HG03135 (cell line): ENCODE measurements around the gene ADAM33.

ENCODE experiments used
- ATAC-seq: cut with Tn5 transposase; IDR thresholded peaks from one replicate; pipeline ENCODE4 v1.9.1; 2021; ENCODE audit warnings: mild to moderate bottlenecking, moderate library complexity; ENCODE audit not compliant: unreplicated experiment

The ADAM33 gene

DNA sequence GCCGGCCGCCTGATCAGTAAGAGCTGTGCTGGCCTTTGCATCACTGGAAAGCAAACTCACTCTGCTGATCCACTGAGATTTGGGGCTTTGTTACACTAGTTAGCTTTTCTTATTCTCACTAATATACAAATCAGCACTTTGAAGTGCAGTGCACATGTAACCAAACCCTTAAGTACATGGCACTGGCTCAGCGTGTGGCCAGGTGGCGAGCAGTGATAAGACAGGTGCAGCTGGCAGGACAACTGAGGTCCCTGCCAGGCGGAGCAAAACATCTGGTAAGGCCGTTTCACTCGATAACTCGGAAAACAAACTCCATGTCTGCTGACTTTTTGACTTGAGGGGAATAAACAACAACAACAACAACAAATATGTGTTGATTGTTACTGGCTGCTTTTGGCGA, 29.6 kb downstream of the ADAM33 start:
- ATAC-seq, result no peak

DNA sequence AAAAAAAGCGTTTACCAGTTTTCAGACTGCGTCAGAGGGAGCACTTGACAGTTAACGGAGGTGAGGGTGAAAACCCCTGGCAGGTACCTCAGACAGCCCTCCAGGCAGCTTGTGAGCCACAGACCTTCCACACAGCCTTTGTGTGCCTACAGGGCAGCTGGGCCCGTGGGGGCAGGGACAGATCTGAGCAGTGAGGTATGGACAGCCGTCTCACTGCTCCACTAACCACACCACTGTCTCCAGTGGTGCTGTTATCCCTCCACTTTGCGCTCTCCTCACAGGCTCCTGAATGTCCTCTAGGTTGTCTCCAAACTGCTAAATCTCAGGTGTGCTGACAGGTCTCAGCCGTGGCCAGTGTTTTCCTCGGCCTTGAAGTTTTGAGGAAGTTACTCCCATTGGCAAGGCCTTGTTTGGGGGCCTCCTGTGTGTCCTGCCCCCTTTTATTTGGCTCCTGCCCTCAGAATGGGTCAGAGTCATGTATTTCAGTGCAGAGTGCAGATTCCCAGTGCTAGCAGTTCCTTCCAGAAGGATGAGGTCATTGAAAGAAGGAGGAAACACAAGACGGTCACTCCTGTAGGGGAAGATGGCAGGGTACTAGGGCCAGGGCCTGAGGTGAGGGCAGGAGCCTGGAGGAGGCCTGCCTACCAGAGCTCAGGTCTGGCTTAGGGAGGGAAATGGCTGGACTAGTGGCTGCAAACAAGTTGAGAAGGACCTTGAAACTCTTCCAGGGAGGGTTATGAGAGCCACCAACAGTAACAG, 30.4 kb downstream of the ADAM33 start:
- ATAC-seq, result no peak

GRCh38 chr20:3648951-3649350, 32.9 kb downstream of the ADAM33 start:
- ATAC-seq, result no peak

DNA sequence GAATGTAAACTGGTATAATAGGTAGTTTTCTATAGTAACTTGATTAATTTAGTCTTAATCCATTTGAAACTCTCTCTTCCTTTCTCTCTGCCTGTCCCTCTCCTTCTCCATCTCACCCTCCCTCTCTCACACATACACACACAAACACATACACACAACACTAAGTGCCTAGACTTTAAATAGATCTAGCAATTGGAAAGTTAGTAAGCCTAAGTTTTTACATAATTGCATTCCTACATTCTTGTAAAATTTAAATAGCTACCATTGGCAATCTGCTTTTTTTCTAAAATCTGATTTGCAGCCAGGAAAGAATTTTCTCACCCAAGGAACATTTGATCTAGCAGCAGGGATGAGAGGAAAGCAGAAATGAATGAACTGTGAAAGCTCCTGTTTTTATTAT, 34.3 kb downstream of the ADAM33 start:
- no peak for ATAC-seq

- ATAC-seq, result no peak
Measured at GRCh38 chr20:3646651-3647050, 35.2 kb downstream of the ADAM33 start.

- ATAC-seq, result no peak
Measured at GRCh38 chr20:3646067-3646440, 35.8 kb downstream of the ADAM33 start.

GRCh38 chr20:3645309-3646066, 36.3 kb downstream of the ADAM33 start:
- no peak for ATAC-seq

DNA sequence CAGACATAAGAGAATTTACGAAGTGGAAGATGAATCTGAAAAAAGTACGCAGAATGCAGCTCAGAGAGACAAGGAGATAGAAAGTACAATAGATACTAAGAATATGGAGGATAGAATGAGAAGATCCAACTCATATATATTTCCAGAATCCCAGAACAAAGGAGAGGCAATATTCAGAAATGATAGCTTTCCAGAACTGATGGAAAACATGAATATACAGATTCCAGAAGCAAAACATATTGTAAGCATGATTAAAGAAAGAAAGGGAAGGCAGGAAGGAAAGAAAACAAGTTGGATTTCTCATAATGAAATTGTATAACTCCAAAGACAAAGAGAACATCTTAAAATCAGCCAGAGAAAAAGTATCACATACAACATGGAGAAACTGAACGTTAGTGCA, 41.6 kb downstream of the ADAM33 start:
- no peak for ATAC-seq

GRCh38 chr20:3635346-3635745, 46.5 kb downstream of the ADAM33 start:
- no peak for ATAC-seq

GRCh38 chr20:3633913-3634478, 47.8 kb downstream of the ADAM33 start:
- no peak for ATAC-seq

- no peak for ATAC-seq
Measured at GRCh38 chr20:3632311-3633004, 49.4 kb downstream of the ADAM33 start.

- ATAC-seq, result no peak
Measured at GRCh38 chr20:3631534-3631933, 50.3 kb downstream of the ADAM33 start.

- ATAC-seq, result no peak
Measured at GRCh38 chr20:3630429-3630828, 51.4 kb downstream of the ADAM33 start.

GRCh38 chr20:3629893-3630292, 51.9 kb downstream of the ADAM33 start:
- no peak for ATAC-seq

- ATAC-seq, result no peak
Measured at GRCh38 chr20:3628502-3629314, 53.1 kb downstream of the ADAM33 start.

DNA sequence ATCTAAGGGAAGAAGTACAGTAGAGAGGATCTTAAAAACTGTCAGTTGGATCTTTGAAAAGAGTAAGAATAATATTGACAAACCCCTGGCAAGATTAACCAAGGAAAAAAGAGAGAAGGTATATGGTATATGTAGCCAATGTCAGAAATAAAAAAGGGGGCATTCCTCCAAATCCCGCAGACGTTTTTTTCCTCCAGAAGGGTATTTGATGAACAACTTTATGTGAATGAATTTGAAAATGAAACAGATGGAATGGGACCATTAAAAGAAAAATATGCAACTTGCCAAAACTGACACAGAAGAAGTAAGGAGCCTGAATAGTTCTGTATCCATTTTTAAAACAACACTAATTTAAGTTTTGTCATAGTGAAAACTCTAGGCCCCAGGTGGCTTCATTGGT, 54.3 kb downstream of the ADAM33 start:
- no peak for ATAC-seq

DNA sequence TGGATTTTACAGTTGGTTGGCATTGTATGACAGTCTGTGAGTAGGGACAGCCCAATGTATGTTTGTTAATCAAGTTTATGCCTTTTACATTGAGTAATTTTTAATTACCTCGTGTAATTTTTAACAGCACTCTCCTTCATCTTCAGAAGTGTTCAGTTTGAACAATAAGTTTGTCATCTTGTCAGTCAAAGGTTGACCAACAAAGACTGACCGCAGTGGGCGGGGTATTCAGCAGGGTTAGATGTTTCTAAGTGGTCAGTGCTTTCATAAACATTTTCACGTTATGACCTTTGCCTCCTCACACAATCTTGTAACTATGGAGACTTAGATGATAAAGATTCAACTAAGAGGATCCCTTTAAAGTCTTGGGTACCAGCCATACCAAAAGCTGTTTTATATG, 59.4 kb downstream of the ADAM33 start:
- ATAC-seq, result no peak

GRCh38 chr20:3621111-3621510, 60.7 kb downstream of the ADAM33 start:
- no peak for ATAC-seq
